Skin epidermis (tissue), 12 donors: ENCODE data around the gene CEBPZ.
"Not testable (repeated sequence)": the region's sequence is repeated elsewhere in the genome, so short reads cannot be mapped to it uniquely, and the experiment has no call there.

Source experiments
- H3K27ac ChIP-seq, 21 experiments: fragments of 200-600 bp; sonication (generic) in 11 of 21; one replicate each; pipeline ENCODE4 v1.5.0; 2020; ENCODE audit warnings: mild to moderate bottlenecking in 3 of 21, inconsistent platforms in 2 of 21, moderate library complexity in 2 of 21
- H3K4me3 ChIP-seq, 7 experiments: fragments of 200-600 bp; sonication (generic) in 2 of 7; one replicate each; pipeline ENCODE4 v1.5.0; 2020; ENCODE audit warnings: inconsistent platforms in 2 of 7, mild to moderate bottlenecking in 2 of 7, moderate library complexity in 1 of 7

CEBPZ gene

GRCh38 chr2:37224063-37224462 lies 7.3 kb downstream of the CEBPZ start:
- Histone ChIP-seq H3K4me3 (no peak overlapping the region), H3K27ac (no peak overlapping the region)

GRCh38 chr2:37223131-37223530 lies 8.3 kb downstream of the CEBPZ start:
- no peak overlapping the region for H3K4me3 ChIP-seq
- no peak overlapping the region for H3K27ac ChIP-seq

- H3K27ac ChIP-seq = no peak overlapping the region
These were observed 12.3 kb downstream of the CEBPZ start for GRCh38 chr2:37219046-37219445.

GRCh38 chr2:37215250-37215649 lies 16.1 kb downstream of the CEBPZ start:
- no peak overlapping the region for H3K4me3 ChIP-seq
- H3K27ac ChIP-seq = peak overlapping the region in 2 of 21 experiments; percentile 5 to 15

More at GRCh38 chr2:37219046-37219445, 12.3 kb downstream of the CEBPZ start:
- no peak overlapping the region for H3K4me3 ChIP-seq

GRCh38 chr2:37211939-37212338 lies 19.5 kb downstream of the CEBPZ start:
- no peak overlapping the region for H3K4me3 ChIP-seq
- H3K27ac ChIP-seq = no peak overlapping the region

- no peak overlapping the region for H3K27ac ChIP-seq
- H3K4me3 ChIP-seq = no peak overlapping the region
These were observed 20.2 kb downstream of the CEBPZ start for GRCh38 chr2:37211212-37211611.

- not testable (repeated sequence) for H3K27ac ChIP-seq, H3K4me3 ChIP-seq
These were observed 24.6 kb downstream of the CEBPZ start for GRCh38 chr2:37206760-37207159.

- no peak overlapping the region for H3K4me3 ChIP-seq
- H3K27ac ChIP-seq = no peak overlapping the region
These were observed 25.6 kb downstream of the CEBPZ start for GRCh38 chr2:37205689-37206341.

GRCh38 chr2:37205071-37205661 lies 26.2 kb downstream of the CEBPZ start:
- not testable (repeated sequence) for H3K4me3 ChIP-seq, H3K27ac ChIP-seq

GRCh38 chr2:37203708-37204107 lies 27.7 kb downstream of the CEBPZ start:
- no peak overlapping the region for H3K27ac ChIP-seq
- H3K4me3 ChIP-seq = no peak overlapping the region

- Histone ChIP-seq H3K27ac (no peak overlapping the region), H3K4me3 (no peak overlapping the region)
These were observed 29.6 kb downstream of the CEBPZ start for GRCh38 chr2:37201766-37202165.

- Histone ChIP-seq H3K27ac (no peak overlapping the region), H3K4me3 (no peak overlapping the region)
These were observed 30.2 kb downstream of the CEBPZ start for GRCh38 chr2:37201208-37201607.

- H3K4me3 ChIP-seq = no peak overlapping the region
- H3K27ac ChIP-seq = no peak overlapping the region
These were observed 32.7 kb downstream of the CEBPZ start for GRCh38 chr2:37198681-37199065.

- H3K27ac ChIP-seq = peak within 1 kb of the TSS; percentile 71 to 98 (median 89)
- peak within 1 kb of the TSS; percentile 61 to 91 (median 72) for H3K4me3 ChIP-seq
These were observed 34.8 kb downstream of the CEBPZ start, which contains the start of gene CEBPZOS for GRCh38 chr2:37196320-37197195. Gene CEBPZOS (plus strand): TSS chr2:37196496. CDS start chr2:37199705, 3,209 bp downstream.

- Histone ChIP-seq H3K27ac (peak overlapping the region in 19 of 21 experiments; percentile 71 to 98 (median 90)), H3K4me3 (peak overlapping the region; percentile 61 to 91 (median 72))
These were observed 35.5 kb downstream of the CEBPZ start for GRCh38 chr2:37195862-37196319.

- Histone ChIP-seq H3K27ac (no peak overlapping the region), H3K4me3 (no peak overlapping the region)
These were observed 38.8 kb downstream of the CEBPZ start for GRCh38 chr2:37192551-37192950.

GRCh38 chr2:37191747-37192146 lies 39.6 kb downstream of the CEBPZ start:
- no peak overlapping the region for H3K4me3 ChIP-seq
- peak overlapping the region in 2 of 21 experiments; percentile 11 to 35 for H3K27ac ChIP-seq

GRCh38 chr2:37191253-37191652 lies 40.1 kb downstream of the CEBPZ start:
- Histone ChIP-seq H3K4me3 (no peak overlapping the region), H3K27ac (peak overlapping the region in 2 of 21 experiments; percentile 11 to 35)

GRCh38 chr2:37190290-37190689 lies 41.1 kb downstream of the CEBPZ start:
- H3K27ac ChIP-seq = no peak overlapping the region

GRCh38 chr2:37189452-37190153 lies 41.8 kb downstream of the CEBPZ start:
- H3K4me3 ChIP-seq = no peak overlapping the region
- peak overlapping the region in 2 of 21 experiments; percentile 21 for H3K27ac ChIP-seq

More at GRCh38 chr2:37190290-37190689, 41.1 kb downstream of the CEBPZ start:
- no peak overlapping the region for H3K4me3 ChIP-seq
